NCI-H774 (cell line): ENCODE results near the gene GJB2.

ENCODE experiments used
- DNase-seq: peaks from one replicate; lab custom pipeline; 2025; lab: John Stamatoyannopoulos, UW

Gene GJB2

DNA sequence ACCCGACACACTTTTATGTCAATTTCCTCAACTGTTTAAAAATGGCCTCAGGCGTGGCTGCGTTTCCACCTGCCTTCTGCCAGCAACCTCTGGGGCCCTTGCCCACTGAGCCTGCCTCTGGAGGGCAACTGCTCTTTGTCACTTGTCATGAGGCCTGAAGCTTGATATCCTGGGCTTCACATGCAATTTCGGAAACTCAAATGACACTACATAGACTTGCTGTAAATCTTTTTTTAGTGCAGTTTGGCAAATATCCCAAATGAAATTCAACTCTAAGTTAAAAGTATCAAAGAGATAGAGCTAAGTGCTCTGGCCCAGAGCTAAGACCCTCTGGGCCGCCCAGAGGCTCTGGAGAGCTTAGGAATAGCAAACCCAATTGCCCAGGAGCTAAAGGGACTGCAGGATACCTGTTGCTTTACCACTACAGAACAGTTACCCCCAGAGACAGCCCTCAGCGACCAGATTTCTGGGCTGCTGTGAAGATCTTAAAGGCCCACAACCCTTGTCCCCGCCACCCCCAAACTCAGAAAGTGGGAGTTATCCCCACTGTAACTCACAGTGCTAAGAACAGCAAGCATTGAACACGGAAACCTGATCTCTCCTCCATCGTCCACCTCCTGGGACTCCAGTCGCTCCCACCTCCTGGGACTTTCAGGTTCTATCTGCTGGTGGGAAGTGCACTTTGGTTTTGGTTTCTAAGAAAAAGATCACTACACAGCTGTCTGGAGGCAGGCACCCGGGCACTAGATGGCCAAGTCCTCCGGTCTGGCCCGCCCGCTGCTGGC lies 51.3 kb downstream of the GJB2 start:
- no peak for DNase-seq

DNA sequence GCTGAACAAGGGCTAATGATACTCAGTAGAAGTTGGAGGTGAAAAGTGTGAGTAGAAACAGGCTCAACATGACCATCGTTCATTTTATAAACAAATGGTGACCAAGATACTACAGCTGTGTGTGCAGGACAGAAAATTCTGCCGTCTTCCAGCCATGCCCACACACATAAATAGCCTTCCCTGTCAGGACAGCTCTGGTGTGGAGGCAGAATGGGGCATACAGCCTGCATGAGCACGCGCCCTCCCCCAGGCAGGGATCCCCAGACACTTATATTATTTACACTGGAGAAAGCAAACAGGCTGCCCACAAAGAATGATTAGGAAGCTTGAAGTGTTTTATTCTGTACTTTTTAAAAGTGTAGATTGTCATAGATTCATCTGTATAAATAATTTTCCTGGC lies 52.3 kb downstream of the GJB2 start:
- DNase-seq, result no peak

DNA sequence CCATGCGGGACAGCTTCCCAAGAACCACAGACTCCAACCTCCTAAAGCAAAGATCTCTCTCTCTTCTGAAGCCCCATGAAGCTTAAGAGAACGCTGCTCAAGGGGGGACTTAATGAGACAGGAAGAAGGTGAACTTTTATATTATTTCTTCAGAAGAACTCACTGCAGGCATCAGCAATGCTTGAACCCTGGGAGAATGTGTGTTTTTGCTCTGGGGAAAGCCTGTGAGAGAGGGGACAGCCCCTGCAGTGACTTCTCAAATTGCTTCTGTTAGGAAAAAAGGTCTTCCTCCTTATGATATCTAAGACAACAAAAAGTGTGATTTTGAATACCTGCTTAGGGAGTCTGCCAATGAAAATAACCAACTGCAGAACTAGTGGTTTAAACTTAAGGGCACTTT lies 54.9 kb downstream of the GJB2 start:
- DNase-seq, result no peak
